Uterus (tissue), 4 donors: Measurements from ENCODE around the gene RASGRF1. TPM values are rescaled to one million over a fixed set of nuclear protein-coding genes. Genes with fewer than 3 reads are reported as not detected.

Source experiments
- DNase-seq, 2 donors: peaks; one replicate each; pipeline ENCODE4 v3.0.0-alpha.2; 2019 to 2020
- H3K27ac ChIP-seq, 2 donors: fragments of 200-600 bp; sonication (generic); 1 replicate in 1 of 2; 2 replicates in 1 of 2; pipeline ENCODE4 v1.5.1; 2016 to 2018
- H3K27me3 ChIP-seq, 2 donors: fragments of 200-600 bp; sonication (generic); one replicate each; pipeline ENCODE4 v1.5.1; 2018 to 2019; ENCODE audit warnings: control low read depth in 1 of 2
- H3K36me3 ChIP-seq, 2 donors: fragments of 200-600 bp; sonication (generic); one replicate each; pipeline ENCODE4 v1.5.1; 2019; ENCODE audit warnings: control low read depth in 1 of 2
- H3K4me1 ChIP-seq, 2 donors: fragments of 200-600 bp; sonication (generic); one replicate each; pipeline ENCODE4 v1.5.1; 2018 to 2019; ENCODE audit warnings: control low read depth in 1 of 2
- H3K4me3 ChIP-seq, 2 donors: fragments of 200-600 bp; sonication (generic); 1 replicate in 1 of 2; 2 replicates in 1 of 2; pipeline ENCODE4 v1.5.1; 2018 to 2019; ENCODE audit warnings: mild to moderate bottlenecking in 1 of 2
- H3K9me3 ChIP-seq, 2 donors: fragments of 200-600 bp; sonication (generic); one replicate each; pipeline ENCODE4 v1.5.1; 2019; ENCODE audit warnings: control low read depth in 1 of 2
- CTCF ChIP-seq, 4 experiments: fragments of 200-600 bp in 2 of 4; fragments of 450-650 bp in 2 of 4; sonication (generic) in 2 of 4; IDR thresholded peaks; one replicate each; pipeline ENCODE4 v1.5.1; 2016 to 2019; ENCODE audit warnings: antibody characterized with exemption in 4 of 4, mild to moderate bottlenecking in 2 of 4, moderate library complexity in 1 of 4
- POLR2A ChIP-seq, 2 donors: fragments of 450-650 bp; IDR thresholded peaks; one replicate each; pipeline ENCODE4 v1.6.1; 2016; ENCODE audit warnings: antibody characterized with exemption in 2 of 2, mild to moderate bottlenecking in 1 of 2, moderate library complexity in 1 of 2
- intact Hi-C: fragments of 100-400 bp; cut with DNase I; formaldehyde crosslinking; loops from one replicate; pipeline ENCODE4 v1.15.1; 2023; ENCODE audit warnings: low total_unique reads
- total RNA-seq, 4 donors: library from RNA; depleted of rRNA in 3 of 4; stranded (reverse); fragments of >200 nt in 3 of 4; gene quantifications; one replicate each; pipeline versions ENCODE4 v1.1.0 to v1.2.4, GENCODE V29; 2014 to 2023
- donor health status: DM: yes; HTN: yes; CAD: no.

RASGRF1 gene
- total RNA-seq, 4 donors from 2014 or later = 0.21 to 3.4 (median 1.8) TPM; not detected in 1

GRCh38 chr15:79091204-79091867 is 756 bp upstream of the RASGRF1 start:
- DNase-seq = no peak
- intact Hi-C loops = no loop called here
- no peak for TF ChIP-seq CTCF (IDR thresholded peaks at IDR 0.05)
- no peak for TF ChIP-seq POLR2A (IDR thresholded peaks at IDR 0.05)
- H3K36me3 ChIP-seq = no peaks in the 10 kb centered on the region
- no peaks in the 10 kb centered on the region for H3K9me3 ChIP-seq
- H3K4me3 ChIP-seq = no peak overlapping the region
- peaks cover 0 to 16% of the 10 kb centered on the region in 2 donors for H3K27me3 ChIP-seq
- H3K27ac ChIP-seq = no peak overlapping the region
- H3K4me1 ChIP-seq = peaks cover 0 to 18% of the 10 kb centered on the region in 2 donors

- intact Hi-C loops = no loop called here
- H3K4me3 ChIP-seq = no peak overlapping the region
- no peak for DNase-seq
- H3K27me3 ChIP-seq = peaks cover 0 to 16% of the 10 kb centered on the region in 2 donors
- no peaks in the 10 kb centered on the region for H3K9me3 ChIP-seq
- H3K36me3 ChIP-seq = no peaks in the 10 kb centered on the region
- H3K4me1 ChIP-seq = peaks cover 0 to 18% of the 10 kb centered on the region in 2 donors
- no peak overlapping the region for H3K27ac ChIP-seq
- TF ChIP-seq CTCF (IDR thresholded peaks at IDR 0.05) (no peak), POLR2A (IDR thresholded peaks at IDR 0.05) (no peak)
Measured at GRCh38 chr15:79089890-79090486, 592 bp downstream of the RASGRF1 start.

- intact Hi-C loops = no loop called here
- H3K27me3 ChIP-seq = peaks cover 0 to 16% of the 10 kb centered on the region in 2 donors
- H3K36me3 ChIP-seq = no peaks in the 10 kb centered on the region
- no peak overlapping the region for H3K27ac ChIP-seq
- H3K4me3 ChIP-seq = no peak overlapping the region
- DNase-seq = no peak
- TF ChIP-seq POLR2A (IDR thresholded peaks at IDR 0.05) (no peak), CTCF (IDR thresholded peaks at IDR 0.05) (no peak)
- no peaks in the 10 kb centered on the region for H3K9me3 ChIP-seq
- H3K4me1 ChIP-seq = peaks cover 0 to 18% of the 10 kb centered on the region in 2 donors
Measured at GRCh38 chr15:79089331-79089889, 1.2 kb downstream of the RASGRF1 start.

GRCh38 chr15:79088426-79089205 is 2.0 kb downstream of the RASGRF1 start:
- Histone ChIP-seq H3K9me3 (no peaks in the 10 kb centered on the region), H3K36me3 (no peaks in the 10 kb centered on the region), H3K27me3 (peaks cover 0 to 16% of the 10 kb centered on the region in 2 donors), H3K4me1 (peaks cover 0 to 18% of the 10 kb centered on the region in 2 donors), H3K4me3 (no peak overlapping the region), H3K27ac (no peak overlapping the region)
- DNase-seq = no peak
- TF ChIP-seq CTCF (IDR thresholded peaks at IDR 0.05) = no peak
- intact Hi-C loops = no loop called here
